Measurements from ENCODE around the gene ATP2B2.
A peak's percentile ranks its signal among the peaks of the same experiment; 100 is the strongest.

Gene ATP2B2

GRCh38 chr3:10449436-10449835, 56.0 kb downstream of the ATP2B2 start:
- peaks cover 14% of the 10 kb centered on the region for H3K27me3 Mint-ChIP-seq
- no peaks in the 10 kb centered on the region for H3K36me3 Mint-ChIP-seq
- peaks cover 6% of the 10 kb centered on the region for H3K4me1 Mint-ChIP-seq
- H3K4me3 Mint-ChIP-seq = no peak overlapping the region
- ATAC-seq = no peak
- no peaks in the 10 kb centered on the region for H3K9me3 Mint-ChIP-seq
- no peak overlapping the region for H3K27ac Mint-ChIP-seq

- H3K9me3 Mint-ChIP-seq = no peaks in the 10 kb centered on the region
- no peak overlapping the region for H3K4me3 Mint-ChIP-seq
Measured at GRCh38 chr3:10448544-10448943, 56.8 kb downstream of the ATP2B2 start.

GRCh38 chr3:10447527-10448260, 57.7 kb downstream of the ATP2B2 start:
- no peak overlapping the region for H3K4me3 Mint-ChIP-seq
- ATAC-seq = no peak
- H3K9me3 Mint-ChIP-seq = peaks cover 2% of the 10 kb centered on the region
- peaks cover 10% of the 10 kb centered on the region for H3K4me1 Mint-ChIP-seq
- no peaks in the 10 kb centered on the region for H3K36me3 Mint-ChIP-seq
- peaks cover 18% of the 10 kb centered on the region for H3K27me3 Mint-ChIP-seq
- no peak overlapping the region for H3K27ac Mint-ChIP-seq

More at GRCh38 chr3:10448544-10448943, 56.8 kb downstream of the ATP2B2 start:
- peaks cover 18% of the 10 kb centered on the region for H3K27me3 Mint-ChIP-seq
- ATAC-seq = no peak
- H3K36me3 Mint-ChIP-seq = no peaks in the 10 kb centered on the region
- H3K27ac Mint-ChIP-seq = no peak overlapping the region
- peaks cover 10% of the 10 kb centered on the region for H3K4me1 Mint-ChIP-seq

- H3K27ac Mint-ChIP-seq = no peak overlapping the region
- peaks cover 10% of the 10 kb centered on the region for H3K4me1 Mint-ChIP-seq
- H3K27me3 Mint-ChIP-seq = peaks cover 18% of the 10 kb centered on the region
- ATAC-seq = no peak
- H3K9me3 Mint-ChIP-seq = peaks cover 2% of the 10 kb centered on the region
- no peak overlapping the region for H3K4me3 Mint-ChIP-seq
- no peaks in the 10 kb centered on the region for H3K36me3 Mint-ChIP-seq
Measured at GRCh38 chr3:10447110-10447509, 58.3 kb downstream of the ATP2B2 start.

GRCh38 chr3:10445561-10446175, 59.7 kb downstream of the ATP2B2 start:
- ATAC-seq = no peak
- peaks cover 2% of the 10 kb centered on the region for H3K9me3 Mint-ChIP-seq
- H3K36me3 Mint-ChIP-seq = no peaks in the 10 kb centered on the region
- H3K27ac Mint-ChIP-seq = no peak overlapping the region
- peaks cover 17% of the 10 kb centered on the region for H3K27me3 Mint-ChIP-seq
- H3K4me3 Mint-ChIP-seq = no peak overlapping the region
- peaks cover 17% of the 10 kb centered on the region for H3K4me1 Mint-ChIP-seq

GRCh38 chr3:10444511-10444910, 60.9 kb downstream of the ATP2B2 start:
- H3K36me3 Mint-ChIP-seq = no peaks in the 10 kb centered on the region
- H3K9me3 Mint-ChIP-seq = peaks cover 2% of the 10 kb centered on the region
- H3K27me3 Mint-ChIP-seq = peaks cover 9% of the 10 kb centered on the region
- no peak overlapping the region for H3K4me3 Mint-ChIP-seq
- ATAC-seq = no peak
- peaks cover 24% of the 10 kb centered on the region for H3K4me1 Mint-ChIP-seq
- H3K27ac Mint-ChIP-seq = no peak overlapping the region

- H3K27ac Mint-ChIP-seq = no peak overlapping the region
- no peaks in the 10 kb centered on the region for H3K36me3 Mint-ChIP-seq
- no peak overlapping the region for H3K4me3 Mint-ChIP-seq
- no peak for ATAC-seq
- peaks cover 9% of the 10 kb centered on the region for H3K27me3 Mint-ChIP-seq
- peaks cover 2% of the 10 kb centered on the region for H3K9me3 Mint-ChIP-seq
- H3K4me1 Mint-ChIP-seq = peaks cover 24% of the 10 kb centered on the region
Measured at GRCh38 chr3:10444110-10444429, 61.3 kb downstream of the ATP2B2 start.

- ATAC-seq = no peak
- Mint-ChIP-seq H3K9me3 (peaks cover 2% of the 10 kb centered on the region), H3K4me1 (peaks cover 24% of the 10 kb centered on the region), H3K27ac (no peak overlapping the region), H3K27me3 (peaks cover 9% of the 10 kb centered on the region), H3K4me3 (no peak overlapping the region), H3K36me3 (no peaks in the 10 kb centered on the region)
Measured at GRCh38 chr3:10443272-10444109, 61.9 kb downstream of the ATP2B2 start.

GRCh38 chr3:10442151-10442795, 63.1 kb downstream of the ATP2B2 start:
- ATAC-seq = no peak
- Mint-ChIP-seq H3K36me3 (no peaks in the 10 kb centered on the region), H3K4me3 (no peak overlapping the region), H3K27me3 (peaks cover 9% of the 10 kb centered on the region), H3K4me1 (peaks cover 29% of the 10 kb centered on the region), H3K9me3 (peaks cover 2% of the 10 kb centered on the region), H3K27ac (no peak overlapping the region)

- Mint-ChIP-seq H3K4me3 (no peak overlapping the region), H3K27ac (peak overlapping the region; percentile 8), H3K4me1 (peaks cover 40% of the 10 kb centered on the region), H3K36me3 (no peaks in the 10 kb centered on the region), H3K9me3 (peaks cover 2% of the 10 kb centered on the region), H3K27me3 (peaks cover 9% of the 10 kb centered on the region)
- no peak for ATAC-seq
Measured at GRCh38 chr3:10440684-10441083, 64.7 kb downstream of the ATP2B2 start.

- no peaks in the 10 kb centered on the region for H3K36me3 Mint-ChIP-seq
- no peak overlapping the region for H3K27ac Mint-ChIP-seq
- H3K9me3 Mint-ChIP-seq = peaks cover 2% of the 10 kb centered on the region
- no peak overlapping the region for H3K4me3 Mint-ChIP-seq
- no peak for ATAC-seq
- H3K4me1 Mint-ChIP-seq = peaks cover 30% of the 10 kb centered on the region
- H3K27me3 Mint-ChIP-seq = peaks cover under 1% of the 10 kb centered on the region
Measured at GRCh38 chr3:10438902-10439610, 66.3 kb downstream of the ATP2B2 start.

GRCh38 chr3:10437995-10438901, 67.1 kb downstream of the ATP2B2 start:
- peaks cover 30% of the 10 kb centered on the region for H3K4me1 Mint-ChIP-seq
- ATAC-seq = no peak
- H3K27ac Mint-ChIP-seq = peak overlapping the region; percentile 58
- H3K27me3 Mint-ChIP-seq = no peaks in the 10 kb centered on the region
- H3K4me3 Mint-ChIP-seq = no peak overlapping the region
- peaks cover 2% of the 10 kb centered on the region for H3K9me3 Mint-ChIP-seq
- no peaks in the 10 kb centered on the region for H3K36me3 Mint-ChIP-seq

- Mint-ChIP-seq H3K9me3 (no peaks in the 10 kb centered on the region), H3K27me3 (no peaks in the 10 kb centered on the region), H3K4me1 (peaks cover 30% of the 10 kb centered on the region), H3K36me3 (no peaks in the 10 kb centered on the region), H3K4me3 (no peak overlapping the region), H3K27ac (peak overlapping the region; percentile 58)
- ATAC-seq = peak; percentile 80
Measured at GRCh38 chr3:10437272-10437994, 68.0 kb downstream of the ATP2B2 start.

Measured in stimulated activated memory B cell treated with anti-CD40 and anti-IgM and Interleukin-4, amounts not matched to agents 10 μg/mL and 1 μg/mL and 100 μg/mL, for 72 hours (primary cell).